CD4-positive, alpha-beta T cell treated with Interleukin-4 for 1 hour (primary cell): Measurements from ENCODE around the gene SCRN2.
A peak's percentile ranks its signal among the peaks of the same experiment; 100 is the strongest.

Experiments used
- DNase-seq, 2 donors: peaks; one replicate each; pipeline ENCODE4 v3.0.0-alpha.2; 2020 to 2022

The SCRN2 gene

GRCh38 chr17:47840742-47841487 lies at the start of gene SCRN2:
SCRN2 (minus strand) TSS chr17:47841273; CDS start chr17:47840843, 430 bp downstream.
- DNase-seq, result peak; percentile 88 to 89

- peak; percentile 88 to 89 for DNase-seq
Observed at GRCh38 chr17:47889734-47890529, 48.9 kb upstream of the SCRN2 start.

- DNase-seq, result no peak
Observed at GRCh38 chr17:47888293-47888692, 47.2 kb upstream of the SCRN2 start.

GRCh38 chr17:47884905-47885730 lies 44.0 kb upstream of the SCRN2 start:
- DNase-seq, result peak in 1 of 2 donors; percentile 21

GRCh38 chr17:47884427-47884740 lies 43.3 kb upstream of the SCRN2 start:
- DNase-seq, result no peak

GRCh38 chr17:47883589-47884426 lies 42.7 kb upstream of the SCRN2 start:
- no peak for DNase-seq

- no peak for DNase-seq
Observed at GRCh38 chr17:47882695-47883588, 41.9 kb upstream of the SCRN2 start.

GRCh38 chr17:47882247-47882646 lies 41.2 kb upstream of the SCRN2 start:
- DNase-seq, result no peak

- DNase-seq, result no peak
Observed at GRCh38 chr17:47879776-47880454, 38.8 kb upstream of the SCRN2 start.

- DNase-seq, result no peak
Observed at GRCh38 chr17:47879028-47879585, 38.0 kb upstream of the SCRN2 start.

- no peak for DNase-seq
Observed at GRCh38 chr17:47878203-47879027, 37.3 kb upstream of the SCRN2 start.

- no peak for DNase-seq
Observed at GRCh38 chr17:47877368-47878034, 36.4 kb upstream of the SCRN2 start.

- DNase-seq, result no peak
Observed at GRCh38 chr17:47875011-47875985, 34.2 kb upstream of the SCRN2 start.

GRCh38 chr17:47873200-47874090 lies 32.4 kb upstream of the SCRN2 start:
- DNase-seq, result no peak

- DNase-seq, result no peak
Observed at GRCh38 chr17:47872651-47873161, 31.6 kb upstream of the SCRN2 start.

- no peak for DNase-seq
Observed at GRCh38 chr17:47872019-47872650, 31.1 kb upstream of the SCRN2 start.
